ENCODE data around the gene AOPEP. TPM values are rescaled to one million over a fixed set of nuclear protein-coding genes. Genes with fewer than 3 reads are reported as not detected.

The AOPEP gene
- total and polyA plus RNA-seq, 2 of the 13 experiments (the other 11 are each of a cell fraction or from before 2014, with no cell fraction given) = 22.2 to 41.6 TPM

DNA sequence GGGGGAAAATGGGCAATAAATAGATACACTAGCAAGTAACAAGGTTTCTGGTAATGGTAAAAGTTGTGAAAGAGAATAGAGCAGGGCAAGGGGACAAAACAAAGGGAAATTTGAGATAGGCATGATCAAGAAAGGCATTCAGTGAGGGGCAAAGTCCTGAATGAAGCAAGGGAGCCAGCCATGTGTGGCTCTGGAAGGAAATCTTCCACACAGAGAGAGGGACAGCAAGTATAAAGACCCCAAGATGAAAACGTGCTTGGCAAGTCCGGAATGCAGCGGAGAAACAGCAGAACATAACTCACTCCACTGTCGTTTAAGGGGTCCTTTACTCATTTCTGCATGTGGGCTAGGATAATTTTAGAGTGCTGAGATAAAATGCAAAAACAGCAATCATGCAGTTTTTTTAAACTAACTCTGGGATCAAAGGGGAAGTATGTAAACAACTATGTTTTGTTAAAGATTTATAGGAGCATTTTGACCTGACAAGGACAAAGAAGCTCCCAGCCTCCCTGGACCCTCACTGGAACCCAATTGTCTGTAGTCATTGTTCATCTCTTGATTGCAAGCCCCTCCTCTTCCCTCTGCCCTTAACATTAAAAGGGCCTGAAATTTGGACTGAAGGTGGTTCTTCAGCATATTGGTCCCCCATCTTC is 22.9 kb upstream of the AOPEP start (continued):
- TF ChIP-seq, protein P1, sequence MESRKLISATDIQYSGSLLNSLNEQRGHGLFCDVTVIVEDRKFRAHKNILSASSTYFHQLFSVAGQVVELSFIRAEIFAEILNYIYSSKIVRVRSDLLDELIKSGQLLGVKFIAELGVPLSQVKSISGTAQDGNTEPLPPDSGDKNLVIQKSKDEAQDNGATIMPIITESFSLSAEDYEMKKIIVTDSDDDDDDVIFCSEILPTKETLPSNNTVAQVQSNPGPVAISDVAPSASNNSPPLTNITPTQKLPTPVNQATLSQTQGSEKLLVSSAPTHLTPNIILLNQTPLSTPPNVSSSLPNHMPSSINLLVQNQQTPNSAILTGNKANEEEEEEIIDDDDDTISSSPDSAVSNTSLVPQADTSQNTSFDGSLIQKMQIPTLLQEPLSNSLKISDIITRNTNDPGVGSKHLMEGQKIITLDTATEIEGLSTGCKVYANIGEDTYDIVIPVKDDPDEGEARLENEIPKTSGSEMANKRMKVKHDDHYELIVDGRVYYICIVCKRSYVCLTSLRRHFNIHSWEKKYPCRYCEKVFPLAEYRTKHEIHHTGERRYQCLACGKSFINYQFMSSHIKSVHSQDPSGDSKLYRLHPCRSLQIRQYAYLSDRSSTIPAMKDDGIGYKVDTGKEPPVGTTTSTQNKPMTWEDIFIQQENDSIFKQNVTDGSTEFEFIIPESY (CRISPR knock-in tag; IDR thresholded peaks at IDR 0.05) = no peak
- TF ChIP-seq TCF7L2 (IDR thresholded peaks at IDR 0.05; ENCODE audit: low read depth, low read length) = peak; percentile 46; the same call in 1 of the 2 replicates
- no peak for TF ChIP-seq RAD21 (CRISPR knock-in tag; IDR thresholded peaks at IDR 0.05)
- TF ChIP-seq NR2C2 (CRISPR knock-in tag; IDR thresholded peaks at IDR 0.05; ENCODE audit: borderline replicate concordance) = no peak
- no peak for TF ChIP-seq ZNF570 (CRISPR knock-in tag; IDR thresholded peaks at IDR 0.05; ENCODE audit: borderline replicate concordance)
- 0 out of 2 replicates have a peak, but pooled peaks have one; percentile 41 for TF ChIP-seq ARNT2 (CRISPR knock-in tag; IDR thresholded peaks at IDR 0.05; ENCODE audit: low read depth)
- no peak for TF ChIP-seq MTF1 (CRISPR knock-in tag; IDR thresholded peaks at IDR 0.05)
- TF ChIP-seq HOXD1 (CRISPR knock-in tag; IDR thresholded peaks at IDR 0.05) = no peak
- TF ChIP-seq, protein P2, sequence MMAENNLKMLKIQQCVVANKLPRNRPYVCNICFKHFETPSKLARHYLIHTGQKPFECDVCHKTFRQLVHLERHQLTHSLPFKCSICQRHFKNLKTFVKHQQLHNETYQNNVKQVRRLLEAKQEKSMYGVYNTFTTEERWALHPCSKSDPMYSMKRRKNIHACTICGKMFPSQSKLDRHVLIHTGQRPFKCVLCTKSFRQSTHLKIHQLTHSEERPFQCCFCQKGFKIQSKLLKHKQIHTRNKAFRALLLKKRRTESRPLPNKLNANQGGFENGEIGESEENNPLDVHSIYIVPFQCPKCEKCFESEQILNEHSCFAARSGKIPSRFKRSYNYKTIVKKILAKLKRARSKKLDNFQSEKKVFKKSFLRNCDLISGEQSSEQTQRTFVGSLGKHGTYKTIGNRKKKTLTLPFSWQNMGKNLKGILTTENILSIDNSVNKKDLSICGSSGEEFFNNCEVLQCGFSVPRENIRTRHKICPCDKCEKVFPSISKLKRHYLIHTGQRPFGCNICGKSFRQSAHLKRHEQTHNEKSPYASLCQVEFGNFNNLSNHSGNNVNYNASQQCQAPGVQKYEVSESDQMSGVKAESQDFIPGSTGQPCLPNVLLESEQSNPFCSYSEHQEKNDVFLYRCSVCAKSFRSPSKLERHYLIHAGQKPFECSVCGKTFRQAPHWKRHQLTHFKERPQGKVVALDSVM (CRISPR knock-in tag; IDR thresholded peaks at IDR 0.05) = no peak
- TF ChIP-seq ZNF75D (CRISPR knock-in tag; IDR thresholded peaks at IDR 0.05; ENCODE audit: borderline replicate concordance) = no peak
- TF ChIP-seq NCOR1 (IDR thresholded peaks at IDR 0.05; ENCODE audit: borderline replicate concordance, low read length) = peak; percentile 78
- TF ChIP-seq ZNF543 (CRISPR knock-in tag; IDR thresholded peaks at IDR 0.05) = no peak
- TF ChIP-seq RXRB (CRISPR knock-in tag; IDR thresholded peaks at IDR 0.05; ENCODE audit: borderline replicate concordance) = peak; percentile 22; the same call in 1 of the 2 replicates
- TF ChIP-seq KDM6A (CRISPR knock-in tag; IDR thresholded peaks at IDR 0.05; ENCODE audit: low read depth) = peak; percentile 64; the same call in 1 of the 2 replicates
- TF ChIP-seq LCORL (IDR thresholded peaks at IDR 0.05) = peak; percentile 20; the same call in 1 of the 2 replicates
- TF ChIP-seq LCORL (CRISPR knock-in tag; IDR thresholded peaks at IDR 0.05) = no peak
- no peak for TF ChIP-seq ZNF136 (CRISPR knock-in tag; IDR thresholded peaks at IDR 0.05; ENCODE audit: low read depth)
- TF ChIP-seq, protein P3, sequence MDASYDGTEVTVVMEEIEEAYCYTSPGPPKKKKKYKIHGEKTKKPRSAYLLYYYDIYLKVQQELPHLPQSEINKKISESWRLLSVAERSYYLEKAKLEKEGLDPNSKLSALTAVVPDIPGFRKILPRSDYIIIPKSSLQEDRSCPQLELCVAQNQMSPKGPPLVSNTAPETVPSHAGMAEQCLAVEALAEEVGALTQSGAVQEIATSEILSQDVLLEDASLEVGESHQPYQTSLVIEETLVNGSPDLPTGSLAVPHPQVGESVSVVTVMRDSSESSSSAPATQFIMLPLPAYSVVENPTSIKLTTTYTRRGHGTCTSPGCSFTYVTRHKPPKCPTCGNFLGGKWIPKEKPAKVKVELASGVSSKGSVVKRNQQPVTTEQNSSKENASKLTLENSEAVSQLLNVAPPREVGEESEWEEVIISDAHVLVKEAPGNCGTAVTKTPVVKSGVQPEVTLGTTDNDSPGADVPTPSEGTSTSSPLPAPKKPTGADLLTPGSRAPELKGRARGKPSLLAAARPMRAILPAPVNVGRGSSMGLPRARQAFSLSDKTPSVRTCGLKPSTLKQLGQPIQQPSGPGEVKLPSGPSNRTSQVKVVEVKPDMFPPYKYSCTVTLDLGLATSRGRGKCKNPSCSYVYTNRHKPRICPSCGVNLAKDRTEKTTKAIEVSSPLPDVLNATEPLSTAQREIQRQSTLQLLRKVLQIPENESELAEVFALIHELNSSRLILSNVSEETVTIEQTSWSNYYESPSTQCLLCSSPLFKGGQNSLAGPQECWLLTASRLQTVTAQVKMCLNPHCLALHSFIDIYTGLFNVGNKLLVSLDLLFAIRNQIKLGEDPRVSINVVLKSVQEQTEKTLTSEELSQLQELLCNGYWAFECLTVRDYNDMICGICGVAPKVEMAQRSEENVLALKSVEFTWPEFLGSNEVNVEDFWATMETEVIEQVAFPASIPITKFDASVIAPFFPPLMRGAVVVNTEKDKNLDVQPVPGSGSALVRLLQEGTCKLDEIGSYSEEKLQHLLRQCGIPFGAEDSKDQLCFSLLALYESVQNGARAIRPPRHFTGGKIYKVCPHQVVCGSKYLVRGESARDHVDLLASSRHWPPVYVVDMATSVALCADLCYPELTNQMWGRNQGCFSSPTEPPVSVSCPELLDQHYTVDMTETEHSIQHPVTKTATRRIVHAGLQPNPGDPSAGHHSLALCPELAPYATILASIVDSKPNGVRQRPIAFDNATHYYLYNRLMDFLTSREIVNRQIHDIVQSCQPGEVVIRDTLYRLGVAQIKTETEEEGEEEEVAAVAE (CRISPR knock-in tag; IDR thresholded peaks at IDR 0.05; ENCODE audit: borderline replicate concordance) = 0 out of 2 replicates have a peak, but pooled peaks have one; percentile 36
- 0 out of 2 replicates have a peak, but pooled peaks have one; percentile 59 for TF ChIP-seq FOXJ3 (CRISPR knock-in tag; IDR thresholded peaks at IDR 0.05; ENCODE audit: borderline replicate concordance)
- no peak for TF ChIP-seq NRL (CRISPR knock-in tag; IDR thresholded peaks at IDR 0.05; ENCODE audit: borderline replicate concordance)
